Keratinocyte (primary cell): ENCODE data around the gene ZNF124. TPM values are rescaled to one million over a fixed set of nuclear protein-coding genes. Genes with fewer than 3 reads are reported as not detected.

Source experiments
- DNase-seq: peaks from one replicate; pipeline ENCODE4 v3.0.0-alpha.2; 2011; ENCODE audit warnings: low read depth, missing footprints, low spot score
- FAIRE-seq: peaks from 2 replicates; lab custom pipeline; 2011; peaks lifted over from hg19 to GRCh38; lab: Jason Lieb, UNC
- H2AFZ ChIP-seq: 2 replicates; pipeline ENCODE4 v1.6.0; 2012; ENCODE audit warnings: low read length, control low read depth, inconsistent platforms; ENCODE audit not compliant: control insufficient read depth
- H3K27ac ChIP-seq: 2 replicates; pipeline ENCODE4 v1.5.1; 2011; ENCODE audit warnings: low read length; ENCODE audit not compliant: control insufficient read depth, insufficient read depth
- H3K27me3 ChIP-seq: 3 replicates; pipeline ENCODE4 v1.6.0; 2011; ENCODE audit warnings: low read length; ENCODE audit not compliant: control insufficient read depth, insufficient read depth; ENCODE audit errors: extremely low read depth
- H3K36me3 ChIP-seq, 2 experiments: 2 replicates in 1 of 2; 3 replicates in 1 of 2; pipeline ENCODE4 v1.5.1; 2011; ENCODE audit warnings: low read length in 2 of 2, mild to moderate bottlenecking in 1 of 2; ENCODE audit not compliant: control insufficient read depth in 2 of 2, insufficient read depth in 2 of 2; ENCODE audit errors: extremely low read depth in 1 of 2
- H3K4me1 ChIP-seq: 3 replicates; pipeline ENCODE4 v1.5.1; 2011; ENCODE audit warnings: low read length; ENCODE audit not compliant: control insufficient read depth, insufficient read depth; ENCODE audit errors: extremely low read depth
- H3K4me2 ChIP-seq: 3 replicates; pipeline ENCODE4 v1.6.0; 2011; ENCODE audit warnings: low read depth, low read length; ENCODE audit not compliant: control insufficient read depth, insufficient read depth; ENCODE audit errors: extremely low read depth
- H3K4me3 ChIP-seq, 3 experiments: fragments of 200-600 bp in 1 of 3; sonication (generic) in 1 of 3; 2 replicates in 2 of 3; 3 replicates in 1 of 3; pipeline ENCODE4 v1.5.1; 2011 to 2016; ENCODE audit warnings: low read length in 3 of 3, mild to moderate bottlenecking in 3 of 3, control low read depth in 2 of 3, inconsistent platforms in 1 of 3, low read depth in 1 of 3, mixed read lengths in 1 of 3, mixed run types in 1 of 3, moderate library complexity in 1 of 3; ENCODE audit not compliant: control insufficient read depth in 2 of 3, insufficient read depth in 2 of 3; ENCODE audit errors: extremely low read depth in 1 of 3
- H3K79me2 ChIP-seq: 2 replicates; pipeline ENCODE4 v1.6.0; 2012; ENCODE audit warnings: low read length; ENCODE audit not compliant: control insufficient read depth, insufficient read depth
- H3K9ac ChIP-seq: 3 replicates; pipeline ENCODE4 v1.6.0; 2011; ENCODE audit warnings: low read length; ENCODE audit not compliant: control insufficient read depth, insufficient read depth; ENCODE audit errors: extremely low read depth
- H3K9me1 ChIP-seq: 3 replicates; pipeline ENCODE4 v1.6.0; 2011; ENCODE audit warnings: low read length; ENCODE audit not compliant: control insufficient read depth, insufficient read depth; ENCODE audit errors: extremely low read depth
- H3K9me3 ChIP-seq: 2 replicates; pipeline ENCODE4 v1.5.1; 2012; ENCODE audit warnings: low read depth, low read length; ENCODE audit not compliant: control insufficient read depth
- H4K20me1 ChIP-seq: 3 replicates; pipeline ENCODE4 v1.6.0; 2011; ENCODE audit warnings: low read length; ENCODE audit not compliant: control insufficient read depth, insufficient read depth; ENCODE audit errors: extremely low read depth
- CTCF ChIP-seq, 3 experiments: IDR thresholded peaks in 1 of 3; conservative IDR thresholded peaks in 1 of 3; optimal IDR thresholded peaks in 1 of 3; 2 replicates in 2 of 3; 3 replicates in 1 of 3; pipeline versions ENCODE3 to v1.5.1; 2011; ENCODE audit warnings: low read length in 3 of 3, mild to moderate bottlenecking in 3 of 3, moderate library complexity in 2 of 3, control low read depth in 1 of 3, inconsistent platforms in 1 of 3; ENCODE audit not compliant: insufficient read depth in 2 of 3; ENCODE audit errors: extremely low read depth in 1 of 3
- EZH2 ChIP-seq: IDR thresholded peaks from one replicate; pipeline ENCODE4 v1.6.1; 2012; ENCODE audit warnings: inconsistent platforms, mild to moderate bottlenecking, low read length, moderate library complexity
- dilution Hi-C: fragments of 300-500 bp; cut with MboI; formaldehyde crosslinking; loops from one replicate; pipeline ENCODE4 v1.7.0; 2020; ENCODE audit warnings: low sequenced_read_pairs; ENCODE audit not compliant: extremely low pct_ligation_motif_present
- polyA plus RNA-seq, 5 experiments: library from polyadenylated mRNA; depleted of rRNA in 3 of 5; stranded (reverse) in 3 of 5; stranded (forward) in 1 of 5; unstranded in 1 of 5; fragments of >200 nt; gene quantifications; 1 replicate in 1 of 5; 2 replicates in 3 of 5; 3 replicates in 1 of 5; pipeline versions ENCODE4 v1.2.1 to v1.2.3, GENCODE V29; 2011 to 2012; ENCODE audit warnings: missing spikeins in 2 of 5, low read depth in 1 of 5, low replicate concordance in 1 of 5

ZNF124 gene
- polyA plus RNA-seq, 1 donor (not counting 4 experiments of a cell fraction or from before 2014, with no cell fraction given), result 4.1 TPM

GRCh38 chr1:247113733-247114271 is 58.0 kb downstream of the ZNF124 start:
- H3K4me2 ChIP-seq, result no peak overlapping the region
- H3K4me3 ChIP-seq, result no peak overlapping the region
- peaks cover 15% of the 10 kb centered on the region for H3K27me3 ChIP-seq
- no peaks in the 10 kb centered on the region for H3K9me3 ChIP-seq
- no peak for TF ChIP-seq CTCF (optimal IDR thresholded peaks at IDR 0.05 in 1 of 3, IDR thresholded peaks at IDR 0.05 in 1 of 3, conservative IDR thresholded peaks at IDR 0.05 in 1 of 3; ENCODE audit: extremely low read depth in 1 of 3, insufficient read depth in 2 of 3, low read length in 3 of 3)
- no peak for TF ChIP-seq EZH2
- no peaks in the 10 kb centered on the region for H3K9me1 ChIP-seq
- H2AFZ ChIP-seq, result no peak overlapping the region
- H3K36me3 ChIP-seq, result no peaks in the 10 kb centered on the region
- peaks cover 7% of the 10 kb centered on the region for H3K4me1 ChIP-seq
- no peak overlapping the region for H3K9ac ChIP-seq
- no peak overlapping the region for H3K27ac ChIP-seq
- no peaks in the 10 kb centered on the region for H4K20me1 ChIP-seq
- no peak for DNase-seq
- H3K79me2 ChIP-seq, result no peaks in the 10 kb centered on the region
- dilution Hi-C loops, result no loop called here
- no peak for FAIRE-seq

DNA sequence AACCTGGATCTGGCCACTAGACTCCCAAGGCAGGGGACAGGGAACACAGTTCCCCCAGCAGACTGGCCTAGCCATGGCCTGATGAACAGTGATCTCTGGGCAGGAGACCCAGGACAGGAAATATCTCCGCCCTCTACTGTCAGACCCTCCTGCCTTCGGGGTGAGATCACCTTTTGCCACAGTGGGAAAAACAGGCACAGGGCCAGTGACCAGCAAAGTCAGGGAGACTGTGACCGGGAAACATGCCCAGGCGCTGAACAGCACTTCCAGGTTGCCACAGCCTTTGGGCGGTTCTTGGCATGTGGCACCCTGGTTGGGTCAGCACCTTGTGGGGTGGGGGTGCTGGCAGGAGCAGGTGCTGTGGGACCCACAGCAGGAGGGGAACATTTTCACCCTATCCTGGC is 58.7 kb downstream of the ZNF124 start:
- Histone ChIP-seq H3K9me1 (no peaks in the 10 kb centered on the region), H3K9me3 (no peaks in the 10 kb centered on the region), H4K20me1 (no peaks in the 10 kb centered on the region), H3K4me1 (peaks cover 7% of the 10 kb centered on the region), H3K27ac (no peak overlapping the region), H3K9ac (no peak overlapping the region), H3K4me3 (no peak overlapping the region), H3K4me2 (no peak overlapping the region), H3K79me2 (no peaks in the 10 kb centered on the region), H3K36me3 (no peaks in the 10 kb centered on the region), H3K27me3 (peaks cover 15% of the 10 kb centered on the region), H2AFZ (no peak overlapping the region)
- TF ChIP-seq CTCF (optimal IDR thresholded peaks at IDR 0.05 in 1 of 3, IDR thresholded peaks at IDR 0.05 in 1 of 3, conservative IDR thresholded peaks at IDR 0.05 in 1 of 3; ENCODE audit: extremely low read depth in 1 of 3, insufficient read depth in 2 of 3, low read length in 3 of 3) (no peak), EZH2 (no peak)
- DNase-seq, result no peak
- no peak for FAIRE-seq
- dilution Hi-C loops, result no loop called here
